Cardiac fibroblast (primary cell): ENCODE data around the gene NUCKS1.

Source experiments
- DNase-seq, 2 donors: peaks; one replicate each; pipeline versions ENCODE4 v3.0.0 to v3.0.0-alpha.2; 2010; ENCODE audit warnings: low read depth in 2 of 2
- H3K4me3 ChIP-seq, 2 donors: replicated peaks in 1 of 2; 1 replicate in 1 of 2; 2 replicates in 1 of 2; pipeline ENCODE4 v1.5.1; 2011; ENCODE audit warnings: low read depth in 2 of 2, low read length in 2 of 2, mild to moderate bottlenecking in 2 of 2, moderate library complexity in 1 of 2
- CTCF ChIP-seq: IDR thresholded peaks from one replicate; pipeline ENCODE4 v1.5.1; 2011; ENCODE audit warnings: low read depth, mild to moderate bottlenecking, low read length, inconsistent platforms

Gene NUCKS1

GRCh38 chr1:205782627-205783432 lies 32.8 kb upstream of the NUCKS1 start:
- H3K4me3 ChIP-seq, result no peak overlapping the region
- no peak for TF ChIP-seq CTCF
- no peak for DNase-seq

GRCh38 chr1:205780335-205780734 lies 30.4 kb upstream of the NUCKS1 start:
- TF ChIP-seq CTCF, result no peak
- no peak for DNase-seq
- no peak overlapping the region for H3K4me3 ChIP-seq

GRCh38 chr1:205777994-205778393 lies 28.0 kb upstream of the NUCKS1 start:
- TF ChIP-seq CTCF, result no peak
- no peak overlapping the region for H3K4me3 ChIP-seq
- no peak for DNase-seq

GRCh38 chr1:205775717-205776056 lies 25.7 kb upstream of the NUCKS1 start:
- TF ChIP-seq CTCF, result no peak
- H3K4me3 ChIP-seq, result peak overlapping the region in 1 of 2 donors; percentile 88
- DNase-seq, result peak; percentile 85 to 90

GRCh38 chr1:205775015-205775716 lies 25.2 kb upstream of the NUCKS1 start, which contains the start of gene RAB29:
Gene RAB29 (minus strand): TSS chr1:205775482. CDS start chr1:205774956, 526 bp downstream.
- H3K4me3 ChIP-seq, result peak within 1 kb of the TSS; percentile 88 to 93
- peak; percentile 85 to 88 for DNase-seq
- TF ChIP-seq CTCF, result no peak

GRCh38 chr1:205774198-205775014 lies 24.4 kb upstream of the NUCKS1 start:
- peak overlapping the region; percentile 88 to 93 for H3K4me3 ChIP-seq
- no peak for TF ChIP-seq CTCF
- DNase-seq, result peak; percentile 14 to 15
